Measurements from ENCODE around the gene NUP210. TPM values are rescaled to one million over a fixed set of nuclear protein-coding genes. Genes with fewer than 3 reads are reported as not detected.

NUP210 gene
- total and polyA plus RNA-seq, 8 donors = 16.0 to 23.5 (median 18.1) TPM

GRCh38 chr3:13462822-13463221 lies 42.7 kb upstream of the NUP210 start:
- no peak for ATAC-seq
- no peak overlapping the region for H3K27ac ChIP-seq
- peaks cover 0 to 11% of the 10 kb centered on the region in 2 donors for H3K27me3 ChIP-seq
- no peaks in the 10 kb centered on the region for H3K4me1 ChIP-seq
- TF ChIP-seq CTCF (IDR thresholded peaks at IDR 0.05) = no peak
- intact Hi-C loops (cut with DNase I) = no loop called here
- H3K36me3 ChIP-seq = no peaks in the 10 kb centered on the region
- H3K4me3 ChIP-seq = no peak overlapping the region
- no peak for DNase-seq
- no peaks in the 10 kb centered on the region for H3K9me3 ChIP-seq

- H3K27me3 ChIP-seq = peaks cover 0 to 11% of the 10 kb centered on the region in 2 donors
- no peaks in the 10 kb centered on the region for H3K36me3 ChIP-seq
- DNase-seq (no peak), ATAC-seq (no peak)
- no peak overlapping the region for H3K4me3 ChIP-seq
- H3K4me1 ChIP-seq = no peaks in the 10 kb centered on the region
- no peaks in the 10 kb centered on the region for H3K9me3 ChIP-seq
- TF ChIP-seq CTCF (IDR thresholded peaks at IDR 0.05) = no peak
- intact Hi-C loops (cut with DNase I) = no loop called here
- H3K27ac ChIP-seq = no peak overlapping the region
These were observed 42.1 kb upstream of the NUP210 start for GRCh38 chr3:13462125-13462629.

GRCh38 chr3:13461169-13462124 lies 41.3 kb upstream of the NUP210 start:
- Histone ChIP-seq H3K9me3 (no peaks in the 10 kb centered on the region), H3K4me3 (no peak overlapping the region), H3K27me3 (peaks cover 0 to 11% of the 10 kb centered on the region in 2 donors), H3K27ac (no peak overlapping the region), H3K4me1 (no peaks in the 10 kb centered on the region), H3K36me3 (no peaks in the 10 kb centered on the region)
- peak; percentile 37 to 52 for TF ChIP-seq CTCF (IDR thresholded peaks at IDR 0.05)
- intact Hi-C loops (cut with DNase I) = no loop called here
- peak in 2 of 4 donors; percentile 54 to 84 for DNase-seq
- ATAC-seq = peak; percentile 79

- no peaks in the 10 kb centered on the region for H3K9me3 ChIP-seq
- intact Hi-C loops (cut with DNase I) = no loop called here
- H3K27ac ChIP-seq = no peak overlapping the region
- H3K36me3 ChIP-seq = no peaks in the 10 kb centered on the region
- DNase-seq (no peak), ATAC-seq (no peak)
- peaks cover 0 to 10% of the 10 kb centered on the region in 2 donors for H3K27me3 ChIP-seq
- H3K4me1 ChIP-seq = no peaks in the 10 kb centered on the region
- H3K4me3 ChIP-seq = no peak overlapping the region
- TF ChIP-seq CTCF (IDR thresholded peaks at IDR 0.05) = no peak
These were observed 40.2 kb upstream of the NUP210 start for GRCh38 chr3:13460341-13460736.

- Histone ChIP-seq H3K27me3 (peaks cover 0 to 5% of the 10 kb centered on the region in 2 donors), H3K4me1 (no peaks in the 10 kb centered on the region), H3K4me3 (no peak overlapping the region), H3K9me3 (no peaks in the 10 kb centered on the region), H3K36me3 (no peaks in the 10 kb centered on the region), H3K27ac (no peak overlapping the region)
- intact Hi-C loops (cut with DNase I) = no loop called here
- ATAC-seq (no peak), DNase-seq (no peak)
- TF ChIP-seq CTCF (IDR thresholded peaks at IDR 0.05) = no peak
These were observed 39.7 kb upstream of the NUP210 start for GRCh38 chr3:13459605-13460340.
